GM21723 (cell line): Measurements from ENCODE around the gene ABCF3.
"Not testable (repeated sequence)": the region's sequence is repeated elsewhere in the genome, so short reads cannot be mapped to it uniquely, and the experiment has no call there.

Experiments used
- ATAC-seq: cut with Tn5 transposase; IDR thresholded peaks from one replicate; pipeline ENCODE4 v1.9.1; 2021; ENCODE audit warnings: mild to moderate bottlenecking, moderate library complexity; ENCODE audit not compliant: unreplicated experiment

Gene ABCF3

GRCh38 chr3:184186184-184186901 is at the start of gene ABCF3:
Gene ABCF3 (plus strand): TSS chr3:184186199. CDS start chr3:184186208, 9 bp downstream.
- ATAC-seq: peak; percentile 31

GRCh38 chr3:184140436-184140835 is 45.6 kb upstream of the ABCF3 start:
- no peak for ATAC-seq

GRCh38 chr3:184142199-184142598 is 43.8 kb upstream of the ABCF3 start:
- no peak for ATAC-seq

- ATAC-seq: no peak
These were observed 42.7 kb upstream of the ABCF3 start for GRCh38 chr3:184143327-184143726.

GRCh38 chr3:184144505-184144904 is 41.5 kb upstream of the ABCF3 start:
- ATAC-seq: no peak

- ATAC-seq: no peak
These were observed 40.9 kb upstream of the ABCF3 start for GRCh38 chr3:184145111-184145524.

- ATAC-seq: no peak
These were observed 40.2 kb upstream of the ABCF3 start for GRCh38 chr3:184145751-184146270.

GRCh38 chr3:184148076-184148475 is 37.9 kb upstream of the ABCF3 start:
- no peak for ATAC-seq

- ATAC-seq: no peak
These were observed 36.9 kb upstream of the ABCF3 start for GRCh38 chr3:184149123-184149522.

GRCh38 chr3:184149770-184150169 is 36.2 kb upstream of the ABCF3 start:
- ATAC-seq: not testable (repeated sequence)

- peak; percentile 71 for ATAC-seq
These were observed 30.9 kb upstream of the ABCF3 start, which contains the start of gene DVL3 for GRCh38 chr3:184154885-184155643. Gene DVL3 (plus strand): TSS chr3:184155377. CDS start chr3:184155636, 259 bp downstream.

GRCh38 chr3:184155644-184156521 is 30.1 kb upstream of the ABCF3 start:
- peak; percentile 35 for ATAC-seq

- ATAC-seq: peak; percentile 26
These were observed 29.5 kb upstream of the ABCF3 start for GRCh38 chr3:184156522-184156955.

GRCh38 chr3:184157206-184157605 is 28.8 kb upstream of the ABCF3 start:
- no peak for ATAC-seq

- no peak for ATAC-seq
These were observed 27.6 kb upstream of the ABCF3 start for GRCh38 chr3:184158404-184158803.

GRCh38 chr3:184160456-184160855 is 25.5 kb upstream of the ABCF3 start:
- ATAC-seq: no peak

- ATAC-seq: not testable (repeated sequence)
These were observed 23.4 kb upstream of the ABCF3 start for GRCh38 chr3:184162571-184163070.

- ATAC-seq: no peak
These were observed 21.2 kb upstream of the ABCF3 start for GRCh38 chr3:184164648-184165330.

GRCh38 chr3:184165543-184165942 is 20.5 kb upstream of the ABCF3 start:
- ATAC-seq: no peak

- no peak for ATAC-seq
These were observed 19.3 kb upstream of the ABCF3 start for GRCh38 chr3:184166671-184167070.
